ENCODE measurements around the gene WNK4.
"Not testable (repeated sequence)": the region's sequence is repeated elsewhere in the genome, so short reads cannot be mapped to it uniquely, and the experiment has no call there.

WNK4 gene

GRCh38 chr17:42779936-42780850, at the start of gene WNK4:
WNK4 (plus strand) TSS chr17:42780610; CDS start chr17:42780699, 89 bp downstream.
- DNase-seq = no peak

DNA sequence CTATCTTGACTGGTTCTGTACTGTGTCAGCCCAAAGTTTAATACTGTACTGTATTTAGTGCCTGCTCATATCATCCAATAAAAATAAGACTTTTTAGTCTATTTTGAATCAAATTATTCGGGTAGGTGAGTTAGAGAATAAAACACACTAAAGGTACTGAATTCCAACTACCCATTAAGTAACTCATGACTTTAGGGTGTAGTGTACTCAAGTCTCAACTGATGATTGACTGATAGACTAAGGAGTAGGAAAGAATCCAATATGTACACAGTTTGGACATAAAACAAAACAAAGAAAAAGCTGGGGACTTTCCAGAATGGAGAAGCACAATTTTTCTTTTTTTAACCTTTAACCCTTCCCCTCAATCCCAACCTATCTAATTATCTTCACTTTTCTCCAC, 39.7 kb upstream of the WNK4 start:
- DNase-seq = no peak

GRCh38 chr17:42742916-42743315, 37.5 kb upstream of the WNK4 start:
- not testable (repeated sequence) for DNase-seq

- DNase-seq = no peak
These were observed 36.7 kb upstream of the WNK4 start for GRCh38 chr17:42743595-42744282.

- DNase-seq = no peak
These were observed 36.1 kb upstream of the WNK4 start for GRCh38 chr17:42744283-42744805.

GRCh38 chr17:42744806-42745617, 35.4 kb upstream of the WNK4 start, which contains the start of gene EZH1:
EZH1 (minus strand) TSS chr17:42745040; CDS start chr17:42728941, 16,099 bp downstream.
- DNase-seq = peak; percentile 97

DNA sequence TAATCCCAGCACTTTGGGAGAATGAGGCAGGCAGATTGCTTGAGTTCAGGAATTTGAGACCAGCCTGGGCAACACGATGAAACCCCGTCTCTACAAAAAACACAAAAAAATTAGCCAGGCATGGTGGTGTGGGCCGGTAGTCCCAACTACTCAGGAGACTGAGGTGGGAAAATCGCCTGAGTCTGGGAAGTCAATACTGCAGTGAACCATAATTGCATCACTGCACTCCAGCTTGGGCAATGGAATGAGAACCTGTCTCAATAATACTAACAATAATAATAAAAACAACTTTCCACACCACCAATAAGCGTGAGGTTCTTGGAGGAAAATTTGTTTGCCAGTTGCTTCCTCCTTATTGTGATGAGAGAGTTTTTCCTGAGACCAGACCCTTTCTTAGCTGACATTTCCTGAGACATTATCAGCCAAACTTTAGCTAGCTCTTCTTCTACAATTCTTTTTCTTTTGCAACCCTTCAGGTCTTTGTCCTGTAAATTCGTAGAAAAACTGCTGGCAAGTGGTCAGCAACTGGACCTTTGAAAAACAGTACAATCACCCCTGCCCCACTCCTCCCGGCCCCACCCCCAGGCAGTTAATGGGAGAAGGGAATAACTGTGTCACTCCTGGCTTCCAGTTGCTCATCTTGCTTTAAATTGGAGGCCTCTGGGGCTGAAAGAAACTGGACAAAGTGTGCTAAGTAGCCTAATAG, 32.1 kb upstream of the WNK4 start:
- no peak for DNase-seq

- DNase-seq = no peak
These were observed 31.3 kb upstream of the WNK4 start for GRCh38 chr17:42748908-42749798.

GRCh38 chr17:42750739-42751344, 29.6 kb upstream of the WNK4 start:
- DNase-seq = no peak

DNA sequence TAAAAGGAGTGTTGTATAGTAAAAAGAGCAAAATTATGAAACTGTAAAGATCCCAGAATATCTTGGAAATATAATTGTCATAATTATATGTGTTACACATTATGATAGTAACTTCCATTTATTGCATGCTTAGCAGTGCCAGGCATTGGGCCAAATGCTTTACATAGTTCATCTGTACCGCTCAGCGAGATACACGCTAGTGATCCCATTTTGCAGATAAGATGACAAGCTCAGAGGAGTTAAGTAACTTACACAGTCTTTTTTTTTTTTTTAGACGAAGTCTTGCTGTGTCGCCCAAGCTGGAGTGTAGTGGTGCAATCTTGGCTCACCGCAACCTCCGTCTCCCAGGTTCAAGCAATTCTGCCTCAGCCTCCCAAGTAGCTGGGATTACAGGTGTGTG, 28.8 kb upstream of the WNK4 start:
- no peak for DNase-seq

- no peak for DNase-seq
These were observed 25.6 kb upstream of the WNK4 start for GRCh38 chr17:42754782-42755181.

DNA sequence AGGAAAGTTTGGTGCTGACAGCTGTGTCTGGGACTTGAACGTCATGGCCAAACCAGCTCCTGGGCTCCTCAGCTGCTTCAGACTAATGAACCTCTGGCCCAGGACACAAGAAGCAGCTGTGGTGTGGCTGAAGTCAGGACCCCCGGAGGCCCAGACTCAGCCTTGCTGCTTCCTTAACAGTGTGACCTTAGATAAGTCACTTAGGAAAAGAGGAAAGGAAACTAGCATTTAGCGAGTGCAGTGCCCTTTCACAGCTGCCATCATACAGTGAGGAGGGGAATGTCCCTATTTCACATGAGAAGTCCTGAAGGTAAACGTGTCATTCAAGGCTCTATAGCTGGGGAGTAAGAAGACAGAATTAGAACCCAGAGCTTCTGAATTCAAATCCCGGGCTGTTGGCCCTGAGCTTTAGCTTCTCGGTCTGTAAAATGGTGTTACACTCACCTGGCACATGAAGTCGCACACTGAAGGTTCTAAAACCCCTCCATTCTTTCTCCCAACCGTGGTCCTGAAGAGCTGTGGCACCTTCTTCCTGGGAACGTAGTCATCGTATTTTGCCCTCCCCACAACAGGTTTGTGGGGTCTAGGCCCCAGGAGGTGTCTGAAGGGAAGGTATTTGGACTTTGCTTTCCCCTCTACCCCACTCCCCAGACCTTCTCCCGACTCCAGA, 20.3 kb upstream of the WNK4 start:
- no peak for DNase-seq

- DNase-seq = no peak
These were observed 19.5 kb upstream of the WNK4 start, which contains the start of gene RAMP2 for GRCh38 chr17:42760652-42761581. RAMP2 (plus strand) TSS chr17:42761227; CDS start chr17:42761262, 35 bp downstream.

GRCh38 chr17:42761638-42762037, 18.8 kb upstream of the WNK4 start:
- DNase-seq = no peak

GRCh38 chr17:42766124-42766523, 14.3 kb upstream of the WNK4 start:
- no peak for DNase-seq

DNA sequence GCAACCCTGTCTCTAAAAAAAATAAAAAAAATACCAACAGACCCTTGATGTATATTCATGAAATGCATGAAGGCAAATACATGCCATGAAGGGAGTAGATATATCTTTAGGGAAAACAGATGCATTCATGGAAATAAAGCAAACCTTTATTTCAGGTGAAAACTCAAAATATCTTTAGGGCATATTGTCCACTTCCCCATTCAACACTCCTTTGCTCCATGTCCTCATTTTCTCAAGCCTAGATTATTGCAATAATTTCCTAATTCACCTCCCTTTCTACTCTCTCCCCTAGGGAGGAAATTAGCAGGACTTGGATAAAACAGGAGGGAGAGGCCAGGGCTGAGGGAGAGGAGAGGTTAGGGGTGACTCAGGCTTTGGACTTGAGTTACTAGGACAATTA, 12.9 kb upstream of the WNK4 start:
- no peak for DNase-seq

DNA sequence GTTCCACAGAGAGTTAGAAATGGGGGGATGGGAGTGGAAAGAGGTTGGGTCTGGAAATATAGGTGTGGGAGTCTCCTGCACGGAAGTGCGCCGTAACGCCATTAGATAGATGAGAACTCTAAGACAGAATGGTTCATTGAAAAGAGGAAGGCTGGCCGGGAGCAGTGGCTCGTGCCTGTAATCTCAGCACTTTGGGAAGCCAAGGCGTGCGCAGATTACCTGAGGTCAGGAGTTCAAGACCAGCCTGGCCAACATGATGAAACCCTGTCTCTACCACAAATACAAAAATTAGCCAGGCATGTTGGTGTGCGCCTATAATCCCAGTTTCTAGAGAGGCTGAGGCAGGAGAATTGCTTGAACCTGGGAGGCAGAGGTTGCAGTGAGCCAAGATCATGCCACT, 12.4 kb upstream of the WNK4 start:
- DNase-seq = not testable (repeated sequence)

GRCh38 chr17:42769964-42770363, 10.4 kb upstream of the WNK4 start:
- DNase-seq = not testable (repeated sequence)

GRCh38 chr17:42772945-42773289, 7.5 kb upstream of the WNK4 start:
- DNase-seq = no peak

Data from activated CD8-positive, alpha-beta memory T cell treated with anti-CD3 and anti-CD28 coated beads, Interleukin-2, amount 50 U/mL, for 48 hours (primary cell).